ENCODE measurements around the gene LRRC74B. TPM values are rescaled to one million over a fixed set of nuclear protein-coding genes. Genes with fewer than 3 reads are reported as not detected.

LRRC74B gene
- total RNA-seq, 4 donors from 2014 or later = not detected

- intact Hi-C loops (cut with DNase I) = no loop called here
- no peaks in the 10 kb centered on the region for H3K36me3 ChIP-seq
- no peaks in the 10 kb centered on the region for H3K9me3 ChIP-seq
- no peaks in the 10 kb centered on the region for H3K4me1 ChIP-seq
- peaks cover 0 to 16% (median 0%) of the 10 kb centered on the region in 4 donors for H3K27me3 ChIP-seq
- no peak overlapping the region for H3K27ac ChIP-seq (replicated peaks in 1 of 4)
- TF ChIP-seq EP300 (IDR thresholded peaks at IDR 0.05) = no peak
- TF ChIP-seq CTCF (IDR thresholded peaks at IDR 0.05) = no peak
- TF ChIP-seq POLR2A (IDR thresholded peaks at IDR 0.05; ENCODE audit: low read depth) = no peak
- TF ChIP-seq POLR2AphosphoS5 (IDR thresholded peaks at IDR 0.05) = no peak
- 93% methylated on average over 12 of the region's 14 CpGs for WGBS
- H3K4me3 ChIP-seq = no peak overlapping the region
- no peak for DNase-seq (ENCODE audit: extremely low spot score)
These were observed 29.9 kb downstream of the LRRC74B start for GRCh38 chr22:21075516-21076138.

- Histone ChIP-seq H3K9me3 (no peaks in the 10 kb centered on the region), H3K4me1 (no peaks in the 10 kb centered on the region), H3K36me3 (no peaks in the 10 kb centered on the region), H3K4me3 (no peak overlapping the region), H3K27me3 (peaks cover 0 to 19% (median 0%) of the 10 kb centered on the region in 4 donors), H3K27ac (replicated peaks in 1 of 4) (no peak overlapping the region)
- DNase-seq (ENCODE audit: extremely low spot score) = no peak
- intact Hi-C loops (cut with DNase I) = no loop called here
- TF ChIP-seq POLR2AphosphoS5 (IDR thresholded peaks at IDR 0.05) (no peak), CTCF (IDR thresholded peaks at IDR 0.05) (no peak)
- 82% methylated on average over 20 of the region's 21 CpGs for WGBS
These were observed 31.3 kb downstream of the LRRC74B start for GRCh38 chr22:21076912-21077625.

GRCh38 chr22:21077884-21078508 is 32.2 kb downstream of the LRRC74B start:
- intact Hi-C loops (cut with DNase I) = no loop called here
- Histone ChIP-seq H3K9me3 (no peaks in the 10 kb centered on the region), H3K4me1 (no peaks in the 10 kb centered on the region), H3K27me3 (peaks cover 0 to 19% (median 0%) of the 10 kb centered on the region in 4 donors), H3K4me3 (no peak overlapping the region), H3K36me3 (no peaks in the 10 kb centered on the region), H3K27ac (replicated peaks in 1 of 4) (no peak overlapping the region)
- no peak for DNase-seq (ENCODE audit: extremely low spot score)
- 85% methylated on average over 16 of the region's 16 CpGs for WGBS
- TF ChIP-seq EP300 (IDR thresholded peaks at IDR 0.05) (no peak), CTCF (IDR thresholded peaks at IDR 0.05) (no peak), POLR2A (IDR thresholded peaks at IDR 0.05; ENCODE audit: low read depth) (no peak), POLR2AphosphoS5 (IDR thresholded peaks at IDR 0.05) (no peak)

- DNase-seq (ENCODE audit: extremely low spot score) = no peak
- intact Hi-C loops (cut with DNase I) = no loop called here
- no peaks in the 10 kb centered on the region for H3K9me3 ChIP-seq
- H3K27ac ChIP-seq (replicated peaks in 1 of 4) = no peak overlapping the region
- H3K4me3 ChIP-seq = no peak overlapping the region
- no peak for TF ChIP-seq EP300 (IDR thresholded peaks at IDR 0.05)
- no peak for TF ChIP-seq POLR2A (IDR thresholded peaks at IDR 0.05; ENCODE audit: low read depth)
- no peak for TF ChIP-seq CTCF (IDR thresholded peaks at IDR 0.05)
- TF ChIP-seq POLR2AphosphoS5 (IDR thresholded peaks at IDR 0.05) = no peak
- H3K4me1 ChIP-seq = no peaks in the 10 kb centered on the region
- H3K27me3 ChIP-seq = peaks cover 0 to 19% (median 0%) of the 10 kb centered on the region in 4 donors
- WGBS = 83% methylated on average over 11 of the region's 11 CpGs
- H3K36me3 ChIP-seq = no peaks in the 10 kb centered on the region
These were observed 33.2 kb downstream of the LRRC74B start for GRCh38 chr22:21078916-21079315.
